ENCODE data around the gene HES4.

Gene HES4

GRCh38 chr1:974293-974640 lies 25.6 kb downstream of the HES4 start:
- Histone ChIP-seq H3F3A (ENCODE audit: low read depth) (no peaks in the 10 kb centered on the region), H3K36me3 (ENCODE audit: insufficient read depth, low read length) (no peaks in the 10 kb centered on the region), H4K20me1 (ENCODE audit: insufficient read depth, low read length, poor library complexity, severe bottlenecking) (no peaks in the 10 kb centered on the region), H2AFZ (ENCODE audit: low read length) (no peak overlapping the region), H3K4me1 (ENCODE audit: insufficient read depth, low read length, poor library complexity, severe bottlenecking) (peaks cover 4% of the 10 kb centered on the region), H3K9me2 (replicated peaks; ENCODE audit: low read depth, low read length) (no peaks in the 10 kb centered on the region), H3K27me3 (ENCODE audit: insufficient read depth, low read length, poor library complexity, severe bottlenecking) (no peaks in the 10 kb centered on the region), H3K4me2 (ENCODE audit: low read depth, low read length, poor library complexity, severe bottlenecking) (no peak overlapping the region), H3K9ac (ENCODE audit: low read depth, low read length, poor library complexity, severe bottlenecking) (no peak overlapping the region), H3K4me3 (ENCODE audit: low read length, poor library complexity, severe bottlenecking) (no peak overlapping the region), H3K79me2 (ENCODE audit: insufficient read depth, low read length) (no peaks in the 10 kb centered on the region), H3K9me3 (ENCODE audit: insufficient read depth, low read depth, low read length) (no peaks in the 10 kb centered on the region)
- no peak for TF ChIP-seq EZH2phosphoT487 (IDR thresholded peaks at IDR 0.05; ENCODE audit: borderline replicate concordance)
- TF ChIP-seq CTCF (conservative IDR thresholded peaks at IDR 0.05; ENCODE audit: low read length): no peak

DNA sequence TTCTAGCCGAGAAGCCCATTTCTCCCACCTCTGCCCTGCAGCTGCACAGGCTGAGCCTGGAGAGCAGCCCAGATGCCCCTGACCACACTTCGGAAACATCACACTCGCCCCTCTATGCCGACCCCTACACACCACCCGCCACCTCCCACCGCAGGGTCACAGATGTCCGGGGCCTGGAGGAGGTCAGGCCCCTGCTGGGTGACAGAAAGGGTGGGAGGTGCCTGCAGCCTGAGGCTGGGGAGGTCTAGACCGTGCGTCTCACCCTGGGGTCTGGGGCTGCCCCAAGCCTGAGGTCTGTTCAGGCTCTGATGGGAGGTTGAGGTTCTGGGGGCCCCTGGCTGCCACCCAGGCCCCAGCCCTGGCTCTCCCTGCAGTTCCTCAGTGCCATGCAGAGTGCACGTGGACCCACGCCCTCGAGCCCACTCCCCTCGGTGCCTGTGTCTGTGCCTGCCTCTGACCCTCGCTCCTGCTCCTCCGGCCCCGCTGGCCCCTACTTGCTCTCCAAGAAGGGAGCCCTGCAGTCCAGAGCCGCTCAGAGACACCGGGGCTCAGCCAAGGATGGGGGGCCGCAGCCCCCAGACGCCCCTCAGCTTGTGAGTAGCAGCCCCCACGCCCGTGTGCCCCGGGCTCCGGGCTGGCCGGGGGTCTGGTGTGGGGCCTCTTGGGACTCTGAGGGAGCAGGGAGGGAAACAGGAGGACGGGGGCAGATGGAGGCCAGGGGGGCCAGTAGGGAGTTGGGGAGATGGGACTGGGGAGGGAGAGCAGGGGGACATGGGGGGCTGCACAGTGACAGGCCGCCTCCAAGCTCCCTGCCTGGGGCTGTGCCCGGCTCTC lies 26.2 kb downstream of the HES4 start:
- Histone ChIP-seq H3K79me2 (ENCODE audit: insufficient read depth, low read length) (no peaks in the 10 kb centered on the region), H3K9ac (ENCODE audit: low read depth, low read length, poor library complexity, severe bottlenecking) (no peak overlapping the region), H4K20me1 (ENCODE audit: insufficient read depth, low read length, poor library complexity, severe bottlenecking) (no peaks in the 10 kb centered on the region), H3K9me2 (replicated peaks; ENCODE audit: low read depth, low read length) (no peaks in the 10 kb centered on the region), H2AFZ (ENCODE audit: low read length) (no peak overlapping the region), H3K27me3 (ENCODE audit: insufficient read depth, low read length, poor library complexity, severe bottlenecking) (no peaks in the 10 kb centered on the region), H3F3A (ENCODE audit: low read depth) (no peaks in the 10 kb centered on the region), H3K4me2 (ENCODE audit: low read depth, low read length, poor library complexity, severe bottlenecking) (no peak overlapping the region), H3K4me3 (ENCODE audit: low read length, poor library complexity, severe bottlenecking) (no peak overlapping the region), H3K9me3 (ENCODE audit: insufficient read depth, low read depth, low read length) (no peaks in the 10 kb centered on the region), H3K36me3 (ENCODE audit: insufficient read depth, low read length) (no peaks in the 10 kb centered on the region), H3K4me1 (ENCODE audit: insufficient read depth, low read length, poor library complexity, severe bottlenecking) (peaks cover 4% of the 10 kb centered on the region)
- TF ChIP-seq EZH2phosphoT487 (IDR thresholded peaks at IDR 0.05; ENCODE audit: borderline replicate concordance): no peak

DNA sequence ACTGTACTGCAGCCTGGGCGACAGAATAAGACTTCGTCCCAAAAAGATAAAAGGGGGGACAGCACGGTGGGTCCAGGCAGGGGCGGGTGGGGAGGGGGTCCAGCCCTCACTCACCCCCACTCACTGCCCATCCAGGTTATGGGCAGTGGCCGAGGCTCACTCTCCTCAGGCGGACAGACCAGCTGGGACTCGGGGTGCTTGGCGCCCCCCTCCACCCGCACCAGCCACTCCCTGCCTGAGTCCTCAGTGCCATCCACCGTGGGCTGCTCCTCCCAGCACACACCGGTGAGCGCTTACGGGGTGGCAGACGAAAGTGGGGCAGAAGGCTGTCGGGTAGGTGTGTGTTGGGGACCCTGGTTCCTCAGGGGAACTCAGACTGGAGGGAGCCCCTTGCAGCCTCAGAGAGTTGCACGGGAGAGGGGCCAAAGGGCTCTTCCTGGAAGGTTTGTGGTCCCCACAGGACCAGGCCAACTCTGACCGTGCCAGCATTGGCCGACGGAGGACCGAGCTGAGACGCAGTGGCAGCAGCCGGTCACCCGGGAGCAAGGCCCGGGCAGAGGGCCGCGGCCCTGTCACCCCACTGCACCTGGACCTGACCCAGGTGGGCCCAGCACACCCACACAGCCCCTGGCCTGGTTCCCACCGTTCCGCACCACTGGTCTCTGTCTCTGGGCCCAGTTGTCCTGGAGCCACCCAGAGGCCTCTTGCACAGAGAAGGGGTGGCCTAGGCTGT lies 27.0 kb downstream of the HES4 start:
- Histone ChIP-seq H3K4me1 (ENCODE audit: insufficient read depth, low read length, poor library complexity, severe bottlenecking) (peaks cover 4% of the 10 kb centered on the region), H4K20me1 (ENCODE audit: insufficient read depth, low read length, poor library complexity, severe bottlenecking) (no peaks in the 10 kb centered on the region), H2AFZ (ENCODE audit: low read length) (no peak overlapping the region), H3K4me3 (ENCODE audit: low read length, poor library complexity, severe bottlenecking) (no peak overlapping the region), H3K9me2 (replicated peaks; ENCODE audit: low read depth, low read length) (no peaks in the 10 kb centered on the region), H3K9me3 (ENCODE audit: insufficient read depth, low read depth, low read length) (no peaks in the 10 kb centered on the region), H3K27me3 (ENCODE audit: insufficient read depth, low read length, poor library complexity, severe bottlenecking) (no peaks in the 10 kb centered on the region), H3K4me2 (ENCODE audit: low read depth, low read length, poor library complexity, severe bottlenecking) (no peak overlapping the region), H3K79me2 (ENCODE audit: insufficient read depth, low read length) (no peaks in the 10 kb centered on the region), H3F3A (ENCODE audit: low read depth) (no peaks in the 10 kb centered on the region), H3K36me3 (ENCODE audit: insufficient read depth, low read length) (no peaks in the 10 kb centered on the region), H3K9ac (ENCODE audit: low read depth, low read length, poor library complexity, severe bottlenecking) (no peak overlapping the region)
- TF ChIP-seq EZH2phosphoT487 (IDR thresholded peaks at IDR 0.05; ENCODE audit: borderline replicate concordance) (no peak), CTCF (conservative IDR thresholded peaks at IDR 0.05; ENCODE audit: low read length) (no peak)
